Keratinocyte (primary cell): ENCODE measurements around the gene CENPF. TPM values are rescaled to one million over a fixed set of nuclear protein-coding genes. Genes with fewer than 3 reads are reported as not detected.

Source experiments
- DNase-seq: peaks from one replicate; pipeline ENCODE4 v3.0.0-alpha.2; 2011; ENCODE audit warnings: low read depth, missing footprints, low spot score
- FAIRE-seq: peaks from 2 replicates; lab custom pipeline; 2011; peaks lifted over from hg19 to GRCh38; lab: Jason Lieb, UNC
- H2AFZ ChIP-seq: 2 replicates; pipeline ENCODE4 v1.6.0; 2012; ENCODE audit warnings: low read length, control low read depth, inconsistent platforms; ENCODE audit not compliant: control insufficient read depth
- H3K27ac ChIP-seq: 2 replicates; pipeline ENCODE4 v1.5.1; 2011; ENCODE audit warnings: low read length; ENCODE audit not compliant: control insufficient read depth, insufficient read depth
- H3K27me3 ChIP-seq: 3 replicates; pipeline ENCODE4 v1.6.0; 2011; ENCODE audit warnings: low read length; ENCODE audit not compliant: control insufficient read depth, insufficient read depth; ENCODE audit errors: extremely low read depth
- H3K36me3 ChIP-seq, 2 experiments: 2 replicates in 1 of 2; 3 replicates in 1 of 2; pipeline ENCODE4 v1.5.1; 2011; ENCODE audit warnings: low read length in 2 of 2, mild to moderate bottlenecking in 1 of 2; ENCODE audit not compliant: control insufficient read depth in 2 of 2, insufficient read depth in 2 of 2; ENCODE audit errors: extremely low read depth in 1 of 2
- H3K4me1 ChIP-seq: 3 replicates; pipeline ENCODE4 v1.5.1; 2011; ENCODE audit warnings: low read length; ENCODE audit not compliant: control insufficient read depth, insufficient read depth; ENCODE audit errors: extremely low read depth
- H3K4me2 ChIP-seq: 3 replicates; pipeline ENCODE4 v1.6.0; 2011; ENCODE audit warnings: low read depth, low read length; ENCODE audit not compliant: control insufficient read depth, insufficient read depth; ENCODE audit errors: extremely low read depth
- H3K4me3 ChIP-seq, 3 experiments: fragments of 200-600 bp in 1 of 3; sonication (generic) in 1 of 3; 2 replicates in 2 of 3; 3 replicates in 1 of 3; pipeline ENCODE4 v1.5.1; 2011 to 2016; ENCODE audit warnings: low read length in 3 of 3, mild to moderate bottlenecking in 3 of 3, control low read depth in 2 of 3, inconsistent platforms in 1 of 3, low read depth in 1 of 3, mixed read lengths in 1 of 3, mixed run types in 1 of 3, moderate library complexity in 1 of 3; ENCODE audit not compliant: control insufficient read depth in 2 of 3, insufficient read depth in 2 of 3; ENCODE audit errors: extremely low read depth in 1 of 3
- H3K79me2 ChIP-seq: 2 replicates; pipeline ENCODE4 v1.6.0; 2012; ENCODE audit warnings: low read length; ENCODE audit not compliant: control insufficient read depth, insufficient read depth
- H3K9ac ChIP-seq: 3 replicates; pipeline ENCODE4 v1.6.0; 2011; ENCODE audit warnings: low read length; ENCODE audit not compliant: control insufficient read depth, insufficient read depth; ENCODE audit errors: extremely low read depth
- H3K9me1 ChIP-seq: 3 replicates; pipeline ENCODE4 v1.6.0; 2011; ENCODE audit warnings: low read length; ENCODE audit not compliant: control insufficient read depth, insufficient read depth; ENCODE audit errors: extremely low read depth
- H3K9me3 ChIP-seq: 2 replicates; pipeline ENCODE4 v1.5.1; 2012; ENCODE audit warnings: low read depth, low read length; ENCODE audit not compliant: control insufficient read depth
- H4K20me1 ChIP-seq: 3 replicates; pipeline ENCODE4 v1.6.0; 2011; ENCODE audit warnings: low read length; ENCODE audit not compliant: control insufficient read depth, insufficient read depth; ENCODE audit errors: extremely low read depth
- CTCF ChIP-seq, 3 experiments: IDR thresholded peaks in 1 of 3; conservative IDR thresholded peaks in 1 of 3; optimal IDR thresholded peaks in 1 of 3; 2 replicates in 2 of 3; 3 replicates in 1 of 3; pipeline versions ENCODE3 to v1.5.1; 2011; ENCODE audit warnings: low read length in 3 of 3, mild to moderate bottlenecking in 3 of 3, moderate library complexity in 2 of 3, control low read depth in 1 of 3, inconsistent platforms in 1 of 3; ENCODE audit not compliant: insufficient read depth in 2 of 3; ENCODE audit errors: extremely low read depth in 1 of 3
- EZH2 ChIP-seq: IDR thresholded peaks from one replicate; pipeline ENCODE4 v1.6.1; 2012; ENCODE audit warnings: inconsistent platforms, mild to moderate bottlenecking, low read length, moderate library complexity
- dilution Hi-C: fragments of 300-500 bp; cut with MboI; formaldehyde crosslinking; loops from one replicate; pipeline ENCODE4 v1.7.0; 2020; ENCODE audit warnings: low sequenced_read_pairs; ENCODE audit not compliant: extremely low pct_ligation_motif_present
- polyA plus RNA-seq, 5 experiments: library from polyadenylated mRNA; depleted of rRNA in 3 of 5; stranded (reverse) in 3 of 5; stranded (forward) in 1 of 5; unstranded in 1 of 5; fragments of >200 nt; gene quantifications; 1 replicate in 1 of 5; 2 replicates in 3 of 5; 3 replicates in 1 of 5; pipeline versions ENCODE4 v1.2.1 to v1.2.3, GENCODE V29; 2011 to 2012; ENCODE audit warnings: missing spikeins in 2 of 5, low read depth in 1 of 5, low replicate concordance in 1 of 5

The CENPF gene
- polyA plus RNA-seq, 1 donor (not counting 4 experiments of a cell fraction or from before 2014, with no cell fraction given), result 14.4 TPM

DNA sequence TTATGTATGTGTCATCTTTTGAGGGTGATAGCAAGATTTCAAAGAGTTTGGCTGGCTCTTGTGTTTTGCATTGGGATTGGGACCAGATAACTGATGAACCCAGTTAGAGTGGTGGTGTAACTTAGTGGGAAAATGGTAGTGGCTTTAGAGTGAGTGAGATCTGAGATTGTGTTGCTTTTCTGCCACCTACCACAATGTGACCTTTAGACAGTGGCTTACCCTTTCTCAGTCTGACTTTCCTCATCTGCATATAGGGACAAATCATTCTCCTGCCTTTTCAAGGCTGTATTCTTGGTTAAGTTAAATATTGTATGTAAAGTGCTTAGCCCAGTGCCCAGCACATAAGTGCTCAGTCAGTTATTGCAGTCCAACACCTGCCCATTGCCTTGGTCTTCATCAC lies 31.3 kb downstream of the CENPF start:
- Histone ChIP-seq H3K27me3 (no peaks in the 10 kb centered on the region), H3K9me3 (no peaks in the 10 kb centered on the region), H3K4me3 (no peak overlapping the region), H3K79me2 (no peaks in the 10 kb centered on the region), H3K27ac (no peak overlapping the region), H3K9ac (no peak overlapping the region), H3K36me3 (peaks cover 4 to 16% of the 10 kb centered on the region in 2 experiments), H4K20me1 (no peaks in the 10 kb centered on the region), H3K9me1 (no peaks in the 10 kb centered on the region), H3K4me2 (no peak overlapping the region), H2AFZ (no peak overlapping the region), H3K4me1 (no peaks in the 10 kb centered on the region)
- DNase-seq (no peak), FAIRE-seq (no peak)
- no peak for TF ChIP-seq CTCF (optimal IDR thresholded peaks at IDR 0.05 in 1 of 3, IDR thresholded peaks at IDR 0.05 in 1 of 3, conservative IDR thresholded peaks at IDR 0.05 in 1 of 3; ENCODE audit: extremely low read depth in 1 of 3, insufficient read depth in 2 of 3, low read length in 3 of 3)
- dilution Hi-C loops, result no loop called here

GRCh38 chr1:214635086-214635485 lies 32.1 kb downstream of the CENPF start:
- Histone ChIP-seq H2AFZ (no peak overlapping the region), H3K27ac (no peak overlapping the region), H3K36me3 (peaks cover 4 to 16% of the 10 kb centered on the region in 2 experiments), H3K79me2 (no peaks in the 10 kb centered on the region), H3K9me3 (no peaks in the 10 kb centered on the region), H3K4me3 (no peak overlapping the region), H3K27me3 (no peaks in the 10 kb centered on the region), H3K4me2 (no peak overlapping the region), H3K9me1 (no peaks in the 10 kb centered on the region), H3K9ac (no peak overlapping the region), H3K4me1 (no peaks in the 10 kb centered on the region), H4K20me1 (no peaks in the 10 kb centered on the region)
- DNase-seq (no peak), FAIRE-seq (no peak)
- dilution Hi-C loops, result no loop called here
- TF ChIP-seq CTCF (optimal IDR thresholded peaks at IDR 0.05 in 1 of 3, IDR thresholded peaks at IDR 0.05 in 1 of 3, conservative IDR thresholded peaks at IDR 0.05 in 1 of 3; ENCODE audit: extremely low read depth in 1 of 3, insufficient read depth in 2 of 3, low read length in 3 of 3), result no peak
- no peak for TF ChIP-seq EZH2
